Neural progenitor cell (in vitro differentiated cells): ENCODE results near the gene ZNF385D. TPM values are rescaled to one million over a fixed set of nuclear protein-coding genes. Genes with fewer than 3 reads are reported as not detected.

Experiments used
- DNase-seq: peaks from one replicate; pipeline ENCODE4 v3.0.0-alpha.2; 2016; ENCODE audit warnings: low spot score
- H2AFZ ChIP-seq: fragments of 200-600 bp; sonication (generic); replicated peaks from 2 replicates; pipeline ENCODE4 v1.6.1; 2016; ENCODE audit warnings: antibody characterized with exemption
- H3F3A ChIP-seq: fragments of 200-600 bp; sonication (generic); 2 replicates; pipeline ENCODE4 v1.6.1; 2016; ENCODE audit warnings: antibody characterized with exemption, low read depth
- H3K27ac ChIP-seq: fragments of 200-600 bp; sonication (generic); 2 replicates; pipeline ENCODE4 v1.5.1; 2016; ENCODE audit warnings: mild to moderate bottlenecking
- H3K27me3 ChIP-seq: fragments of 200-600 bp; sonication (generic); 2 replicates; pipeline ENCODE4 v1.6.1; 2016; ENCODE audit warnings: mild to moderate bottlenecking, moderate library complexity
- H3K36me3 ChIP-seq: fragments of 200-600 bp; sonication (generic); 2 replicates; pipeline ENCODE4 v1.5.1; 2016
- H3K4me1 ChIP-seq: fragments of 200-600 bp; sonication (generic); 2 replicates; pipeline ENCODE4 v1.6.1; 2016; ENCODE audit warnings: mixed run types
- H3K4me2 ChIP-seq: fragments of 200-600 bp; sonication (generic); 2 replicates; pipeline ENCODE4 v1.6.1; 2016
- H3K4me3 ChIP-seq: fragments of 200-600 bp; sonication (generic); 2 replicates; pipeline ENCODE4 v1.5.1; 2016
- H3K79me2 ChIP-seq: fragments of 200-600 bp; sonication (generic); 2 replicates; pipeline ENCODE4 v1.6.1; 2016; ENCODE audit warnings: low read depth
- H3K9ac ChIP-seq: fragments of 200-600 bp; sonication (generic); 2 replicates; pipeline ENCODE4 v1.6.1; 2016
- H3K9me3 ChIP-seq: fragments of 200-600 bp; sonication (generic); 2 replicates; pipeline ENCODE4 v1.5.1; 2016; ENCODE audit warnings: low read depth
- H4K20me1 ChIP-seq: fragments of 200-600 bp; sonication (generic); 2 replicates; pipeline ENCODE4 v1.6.1; 2016; ENCODE audit warnings: low read depth
- H3K27ac Mint-ChIP-seq: 3 replicates; pipeline ENCODE4 v1.8.0; 2021; ENCODE audit warnings: mixed read lengths
- H3K27me3 Mint-ChIP-seq: 2 replicates; pipeline ENCODE4 v1.8.0; 2022; ENCODE audit warnings: low read depth, mild to moderate bottlenecking, inconsistent platforms, moderate library complexity, mixed read lengths; ENCODE audit not compliant: insufficient read depth
- H3K36me3 Mint-ChIP-seq: 3 replicates; pipeline ENCODE4 v1.8.0; 2021; ENCODE audit warnings: mixed read lengths
- H3K4me1 Mint-ChIP-seq: 3 replicates; pipeline ENCODE4 v1.8.0; 2021; ENCODE audit warnings: mixed read lengths
- H3K4me3 Mint-ChIP-seq: 3 replicates; pipeline ENCODE4 v1.8.0; 2021; ENCODE audit warnings: mild to moderate bottlenecking, moderate library complexity, mixed read lengths
- H3K9me3 Mint-ChIP-seq: 3 replicates; pipeline ENCODE4 v1.8.0; 2020; ENCODE audit warnings: mixed read lengths
- CTCF ChIP-seq: fragments of 200-600 bp; sonication (generic); IDR thresholded peaks from 2 replicates; pipeline ENCODE4 v1.5.1; 2017; ENCODE audit warnings: antibody characterized with exemption, mild to moderate bottlenecking
- EZH2 ChIP-seq: fragments of 200-600 bp; sonication (generic); IDR thresholded peaks from 2 replicates; pipeline ENCODE4 v1.6.1; 2017; ENCODE audit warnings: antibody characterized with exemption, mild to moderate bottlenecking, moderate library complexity
- EZH2phosphoT487 ChIP-seq: fragments of 200-600 bp; sonication (generic); IDR thresholded peaks from 2 replicates; pipeline ENCODE4 v1.6.1; 2017; ENCODE audit warnings: antibody characterized with exemption
- total RNA-seq: library from RNA; depleted of rRNA; stranded (reverse); fragments of >200 nt; gene quantifications from 2 replicates; pipeline ENCODE4 v1.2.3, GENCODE V29; 2015; ENCODE audit warnings: low replicate concordance

Gene ZNF385D
- total RNA-seq, 1 donor from 2014 or later: 4.4 TPM

GRCh38 chr3:21446945-21447475, 304.0 kb downstream of the ZNF385D start:
- Histone ChIP-seq H2AFZ (no peak overlapping the region), H3K4me2 (no peak overlapping the region), H3K27ac (no peak overlapping the region), H3K4me3 (no peak overlapping the region), H3K27me3 (no peaks in the 10 kb centered on the region), H4K20me1 (no peaks in the 10 kb centered on the region), H3K79me2 (no peaks in the 10 kb centered on the region), H3K9me3 (no peaks in the 10 kb centered on the region), H3K9ac (no peak overlapping the region), H3F3A (no peaks in the 10 kb centered on the region), H3K4me1 (peaks cover 13% of the 10 kb centered on the region), H3K36me3 (no peaks in the 10 kb centered on the region)
- Mint-ChIP-seq H3K27ac (no peak overlapping the region), H3K36me3 (no peaks in the 10 kb centered on the region), H3K4me3 (no peak overlapping the region), H3K9me3 (no peaks in the 10 kb centered on the region), H3K4me1 (no peaks in the 10 kb centered on the region), H3K27me3 (peaks cover 2% of the 10 kb centered on the region)
- no peak for DNase-seq
- TF ChIP-seq EZH2phosphoT487 (no peak), EZH2 (no peak), CTCF (no peak)

DNA sequence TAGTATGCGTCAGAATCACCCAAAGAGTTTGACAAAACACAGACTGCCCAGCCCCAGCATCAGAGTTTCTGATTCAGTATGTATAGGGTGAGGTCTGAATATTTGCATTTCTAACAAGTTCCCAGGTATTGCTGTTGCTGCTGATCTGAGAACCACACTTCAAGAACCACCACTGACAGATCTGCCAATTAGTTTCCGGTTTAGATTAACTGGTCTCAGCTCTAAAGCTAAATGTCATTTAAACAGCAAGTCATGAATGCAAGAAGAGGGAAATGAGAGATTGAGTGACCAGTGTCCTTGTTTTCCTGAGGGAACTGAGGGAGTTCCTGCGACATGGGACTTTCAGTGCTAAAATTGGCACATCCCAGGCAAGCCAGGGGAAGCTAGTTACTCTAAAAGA, 305.0 kb downstream of the ZNF385D start:
- Mint-ChIP-seq H3K9me3 (no peaks in the 10 kb centered on the region), H3K4me3 (no peak overlapping the region), H3K4me1 (no peaks in the 10 kb centered on the region), H3K36me3 (no peaks in the 10 kb centered on the region), H3K27ac (no peak overlapping the region), H3K27me3 (peaks cover 2% of the 10 kb centered on the region)
- Histone ChIP-seq H3K4me3 (no peak overlapping the region), H3K4me1 (peaks cover 13% of the 10 kb centered on the region), H3K9ac (no peak overlapping the region), H3F3A (no peaks in the 10 kb centered on the region), H3K27ac (no peak overlapping the region), H3K4me2 (no peak overlapping the region), H3K9me3 (no peaks in the 10 kb centered on the region), H3K27me3 (no peaks in the 10 kb centered on the region), H3K79me2 (no peaks in the 10 kb centered on the region), H2AFZ (no peak overlapping the region), H3K36me3 (no peaks in the 10 kb centered on the region), H4K20me1 (no peaks in the 10 kb centered on the region)
- no peak for DNase-seq
- no peak for TF ChIP-seq CTCF
- TF ChIP-seq EZH2phosphoT487: no peak
- TF ChIP-seq EZH2: no peak

GRCh38 chr3:21441821-21442220, 309.2 kb downstream of the ZNF385D start:
- Histone ChIP-seq H3K36me3 (no peaks in the 10 kb centered on the region), H3K27me3 (no peaks in the 10 kb centered on the region), H3K4me3 (no peak overlapping the region), H3K27ac (no peak overlapping the region), H3K9ac (no peak overlapping the region), H3K4me2 (no peak overlapping the region), H3K9me3 (no peaks in the 10 kb centered on the region), H3K4me1 (peaks cover 13% of the 10 kb centered on the region), H2AFZ (no peak overlapping the region), H4K20me1 (no peaks in the 10 kb centered on the region), H3F3A (no peaks in the 10 kb centered on the region), H3K79me2 (no peaks in the 10 kb centered on the region)
- Mint-ChIP-seq H3K27me3 (peaks cover 2% of the 10 kb centered on the region), H3K4me3 (no peak overlapping the region), H3K27ac (no peak overlapping the region), H3K9me3 (no peaks in the 10 kb centered on the region), H3K4me1 (no peaks in the 10 kb centered on the region), H3K36me3 (no peaks in the 10 kb centered on the region)
- TF ChIP-seq CTCF (no peak), EZH2phosphoT487 (no peak), EZH2 (no peak)
- no peak for DNase-seq
